Smooth muscle cell (in vitro differentiated cells): ENCODE results near the gene NLRP4. TPM values are rescaled to one million over a fixed set of nuclear protein-coding genes. Genes with fewer than 3 reads are reported as not detected.

ENCODE experiments used
- DNase-seq: peaks from one replicate; lab custom pipeline; 2025; ENCODE audit not compliant: unreplicated experiment; lab: John Stamatoyannopoulos, UW
- H2AFZ ChIP-seq: fragments of 200-600 bp; sonication (generic); 2 replicates; pipeline ENCODE4 v1.6.0; 2016; ENCODE audit warnings: antibody characterized with exemption, low read depth, mild to moderate bottlenecking
- H3F3A ChIP-seq: fragments of 200-600 bp; sonication (generic); 2 replicates; pipeline ENCODE4 v1.6.0; 2017; ENCODE audit warnings: antibody characterized with exemption, low read depth
- H3K27ac ChIP-seq: fragments of 200-600 bp; sonication (generic); 2 replicates; pipeline ENCODE4 v1.5.1; 2016; ENCODE audit warnings: low read depth, mild to moderate bottlenecking
- H3K27me3 ChIP-seq: fragments of 200-600 bp; sonication (generic); 2 replicates; pipeline ENCODE4 v1.6.1; 2016; ENCODE audit warnings: low read depth, mild to moderate bottlenecking
- H3K36me3 ChIP-seq: fragments of 200-600 bp; sonication (generic); 2 replicates; pipeline ENCODE4 v1.5.1; 2016; ENCODE audit warnings: low read depth
- H3K4me1 ChIP-seq: fragments of 200-600 bp; sonication (generic); 2 replicates; pipeline ENCODE4 v1.5.1; 2016; ENCODE audit warnings: low read depth
- H3K4me2 ChIP-seq: fragments of 200-600 bp; sonication (generic); 2 replicates; pipeline ENCODE4 v1.6.0; 2016; ENCODE audit warnings: mild to moderate bottlenecking
- H3K4me3 ChIP-seq: fragments of 200-600 bp; sonication (generic); 2 replicates; pipeline ENCODE4 v1.5.1; 2016; ENCODE audit warnings: mild to moderate bottlenecking
- H3K79me2 ChIP-seq: fragments of 200-600 bp; sonication (generic); 2 replicates; pipeline ENCODE4 v1.6.0; 2016; ENCODE audit warnings: low read depth, mild to moderate bottlenecking
- H3K9ac ChIP-seq: fragments of 200-600 bp; sonication (generic); 2 replicates; pipeline ENCODE4 v1.6.0; 2016; ENCODE audit warnings: low read depth
- H3K9me3 ChIP-seq: fragments of 200-600 bp; sonication (generic); replicated peaks from 2 replicates; pipeline ENCODE4 v1.5.1; 2016; ENCODE audit warnings: low read depth
- H4K20me1 ChIP-seq: fragments of 200-600 bp; sonication (generic); 2 replicates; pipeline ENCODE4 v1.6.0; 2016; ENCODE audit warnings: low read depth
- WGBS: methylation state at CpG from one replicate; pipeline ENCODE4 v1.1.7; 2016; ENCODE audit warnings: low lambda C conversion rate; 5-methylcytosine and 5-hydroxymethylcytosine counted together
- polyA plus RNA-seq: library from polyadenylated mRNA; unstranded; fragments of >200 nt; fragmentation: Nextera tagmentation; extraction: Ambion mirVana; gene quantifications from 2 replicates; pipeline ENCODE4 v1.2.1, GENCODE V29; 2016
- total RNA-seq: library from RNA; depleted of rRNA; stranded (reverse); fragments of >200 nt; gene quantifications from 2 replicates; pipeline ENCODE4 v1.2.3, GENCODE V29; 2014
- TF ChIP-seq, protein P1 (sequence below): fragments of 200-600 bp; sonication (generic); IDR thresholded peaks from 2 replicates; pipeline ENCODE4 v1.5.1; 2017; ENCODE audit warnings: borderline replicate concordance, mild to moderate bottlenecking, antibody characterized with exemption; ENCODE audit not compliant: insufficient read depth, poor library complexity, severe bottlenecking

The NLRP4 gene
- total and polyA plus RNA-seq, 2 experiments from 2014 or later, result not detected

DNA sequence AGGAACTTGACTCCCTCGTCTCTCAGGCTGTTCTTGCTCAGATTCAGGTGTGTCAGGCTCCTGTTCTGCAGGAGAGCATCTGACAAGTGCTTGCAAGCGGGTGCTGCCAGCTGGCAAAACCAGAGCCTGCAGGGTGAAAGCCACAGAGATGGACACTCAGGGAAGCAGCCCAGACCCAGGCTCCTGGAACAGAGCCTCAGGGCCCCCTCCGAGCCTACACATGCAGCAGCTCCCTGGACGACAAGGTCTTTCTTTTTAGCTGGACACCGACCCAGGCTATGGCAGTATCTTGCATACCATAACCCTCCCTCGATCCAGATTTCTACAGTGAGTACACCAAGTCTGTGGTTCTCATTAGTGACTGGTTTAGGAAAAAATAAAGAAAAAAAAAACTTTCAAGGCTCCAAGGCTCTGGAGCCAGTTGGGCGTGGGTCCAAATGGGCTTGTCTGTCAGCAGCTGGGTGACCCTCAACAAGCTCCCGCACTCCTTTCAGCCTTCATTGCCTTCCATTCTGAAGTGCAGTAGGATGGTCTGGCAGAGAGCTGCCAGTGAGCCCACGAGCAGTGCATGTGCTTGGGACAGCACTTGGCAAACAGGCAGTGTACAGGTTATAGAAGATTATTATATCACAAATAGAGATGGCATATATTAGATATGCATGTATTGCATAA, 65.9 kb downstream of the NLRP4 start:
- no peaks in the 10 kb centered on the region for H3K79me2 ChIP-seq
- TF ChIP-seq, protein P1, sequence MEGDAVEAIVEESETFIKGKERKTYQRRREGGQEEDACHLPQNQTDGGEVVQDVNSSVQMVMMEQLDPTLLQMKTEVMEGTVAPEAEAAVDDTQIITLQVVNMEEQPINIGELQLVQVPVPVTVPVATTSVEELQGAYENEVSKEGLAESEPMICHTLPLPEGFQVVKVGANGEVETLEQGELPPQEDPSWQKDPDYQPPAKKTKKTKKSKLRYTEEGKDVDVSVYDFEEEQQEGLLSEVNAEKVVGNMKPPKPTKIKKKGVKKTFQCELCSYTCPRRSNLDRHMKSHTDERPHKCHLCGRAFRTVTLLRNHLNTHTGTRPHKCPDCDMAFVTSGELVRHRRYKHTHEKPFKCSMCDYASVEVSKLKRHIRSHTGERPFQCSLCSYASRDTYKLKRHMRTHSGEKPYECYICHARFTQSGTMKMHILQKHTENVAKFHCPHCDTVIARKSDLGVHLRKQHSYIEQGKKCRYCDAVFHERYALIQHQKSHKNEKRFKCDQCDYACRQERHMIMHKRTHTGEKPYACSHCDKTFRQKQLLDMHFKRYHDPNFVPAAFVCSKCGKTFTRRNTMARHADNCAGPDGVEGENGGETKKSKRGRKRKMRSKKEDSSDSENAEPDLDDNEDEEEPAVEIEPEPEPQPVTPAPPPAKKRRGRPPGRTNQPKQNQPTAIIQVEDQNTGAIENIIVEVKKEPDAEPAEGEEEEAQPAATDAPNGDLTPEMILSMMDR, result no peak
- H3K27ac ChIP-seq, result no peak overlapping the region
- no peak overlapping the region for H3K9ac ChIP-seq
- H3F3A ChIP-seq, result no peaks in the 10 kb centered on the region
- peaks cover 4% of the 10 kb centered on the region for H3K9me3 ChIP-seq
- no peak overlapping the region for H3K4me3 ChIP-seq
- no peak for DNase-seq
- H3K27me3 ChIP-seq, result no peaks in the 10 kb centered on the region
- WGBS, result 74% methylated on average over 9 of the region's 9 CpGs
- no peaks in the 10 kb centered on the region for H3K4me1 ChIP-seq
- H2AFZ ChIP-seq, result no peak overlapping the region
- no peaks in the 10 kb centered on the region for H4K20me1 ChIP-seq
- H3K36me3 ChIP-seq, result no peaks in the 10 kb centered on the region
- no peak overlapping the region for H3K4me2 ChIP-seq

DNA sequence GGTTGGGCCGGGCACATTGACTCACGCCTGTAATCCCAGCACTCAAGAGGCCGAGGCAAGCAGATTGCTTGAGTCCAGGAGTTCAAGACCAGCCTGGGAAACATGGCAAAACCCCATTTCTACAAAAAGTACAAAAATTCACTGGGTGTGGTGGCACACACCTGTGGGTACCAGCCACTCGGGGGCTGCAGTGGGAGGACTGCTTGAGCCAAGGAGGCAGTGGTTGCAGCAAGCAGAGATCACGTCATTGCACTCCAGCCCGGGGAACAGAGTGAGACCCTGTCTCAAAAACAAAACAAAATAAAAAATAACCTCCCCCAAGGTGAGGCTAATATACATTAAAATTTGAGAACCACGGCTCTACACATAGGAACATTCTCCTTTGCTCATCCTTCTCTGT, 70.9 kb downstream of the NLRP4 start:
- Histone ChIP-seq H3K27me3 (no peaks in the 10 kb centered on the region), H3K9me3 (peaks cover 13% of the 10 kb centered on the region), H2AFZ (no peak overlapping the region), H3K4me3 (no peak overlapping the region), H3K27ac (no peak overlapping the region), H3K9ac (no peak overlapping the region), H3F3A (no peaks in the 10 kb centered on the region), H3K79me2 (no peaks in the 10 kb centered on the region), H3K4me2 (no peak overlapping the region), H3K36me3 (no peaks in the 10 kb centered on the region), H4K20me1 (no peaks in the 10 kb centered on the region), H3K4me1 (no peaks in the 10 kb centered on the region)
- 75% methylated on average over 7 of the region's 7 CpGs for WGBS
- TF ChIP-seq, protein P1, result no peak
- no peak for DNase-seq

DNA sequence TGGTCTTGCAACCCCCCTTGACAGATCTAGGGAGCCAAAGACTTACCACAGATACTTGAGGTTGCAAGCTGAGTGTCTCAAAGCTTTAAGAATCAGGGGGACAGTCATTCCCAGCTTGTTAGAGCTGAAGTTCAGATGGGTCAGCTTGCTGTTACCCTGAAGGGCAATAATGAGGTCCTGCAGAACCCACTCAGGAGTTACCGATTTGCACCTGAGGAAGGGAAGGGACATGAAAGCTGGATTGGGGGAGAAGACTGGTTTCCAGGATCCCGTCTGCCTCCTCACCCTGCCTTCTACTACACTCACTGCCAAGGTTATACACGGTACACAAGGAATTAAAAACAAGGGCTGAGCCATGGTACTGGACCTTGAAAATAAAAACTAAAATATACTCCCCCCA, 71.4 kb downstream of the NLRP4 start:
- Histone ChIP-seq H3K4me1 (no peaks in the 10 kb centered on the region), H3K9me3 (peaks cover 18% of the 10 kb centered on the region), H3K4me2 (no peak overlapping the region), H3K36me3 (no peaks in the 10 kb centered on the region), H3K9ac (no peak overlapping the region), H3K4me3 (no peak overlapping the region), H3K27ac (no peak overlapping the region), H3K27me3 (no peaks in the 10 kb centered on the region), H2AFZ (no peak overlapping the region), H4K20me1 (no peaks in the 10 kb centered on the region), H3F3A (no peaks in the 10 kb centered on the region), H3K79me2 (no peaks in the 10 kb centered on the region)
- TF ChIP-seq, protein P1, result no peak
- DNase-seq, result no peak
- 68% methylated on average over 3 of the region's 3 CpGs for WGBS

DNA sequence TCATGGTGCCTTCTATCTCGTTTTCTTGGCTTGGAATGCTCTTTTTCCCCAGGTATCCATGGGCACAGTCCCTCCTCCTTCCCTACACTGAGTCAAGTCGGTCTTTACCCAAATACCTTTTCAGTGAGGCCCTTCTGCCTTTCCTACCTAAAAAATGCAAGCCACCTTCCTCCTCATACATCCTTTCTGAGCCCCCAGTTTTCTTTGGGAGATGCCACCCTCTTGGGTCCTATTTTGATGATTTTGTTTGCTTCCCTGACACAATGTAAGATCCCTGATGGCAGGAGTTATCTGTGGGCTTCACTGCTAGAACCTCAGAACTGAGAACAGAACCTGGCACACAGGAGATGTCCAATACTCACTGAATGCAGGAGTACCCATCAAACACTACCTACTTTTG, 73.5 kb downstream of the NLRP4 start:
- WGBS, result 34% methylated on average over 2 of the region's 2 CpGs
- Histone ChIP-seq H3K27ac (no peak overlapping the region), H3K4me3 (no peak overlapping the region), H2AFZ (no peak overlapping the region), H3K79me2 (no peaks in the 10 kb centered on the region), H3K4me1 (no peaks in the 10 kb centered on the region), H4K20me1 (no peaks in the 10 kb centered on the region), H3K9ac (no peak overlapping the region), H3K9me3 (peaks cover 19% of the 10 kb centered on the region), H3K4me2 (no peak overlapping the region), H3K36me3 (no peaks in the 10 kb centered on the region), H3K27me3 (no peaks in the 10 kb centered on the region), H3F3A (no peaks in the 10 kb centered on the region)
- DNase-seq, result no peak
- TF ChIP-seq, protein P1, result no peak
